ENCODE measurements around the gene RCN1.
"Not testable (repeated sequence)": the region's sequence is repeated elsewhere in the genome, so short reads cannot be mapped to it uniquely, and the experiment has no call there.

The RCN1 gene

GRCh38 chr11:32113920-32114203 lies 23.0 kb downstream of the RCN1 start:
- DNase-seq: no peak

GRCh38 chr11:32115446-32115845 lies 24.6 kb downstream of the RCN1 start:
- no peak for DNase-seq

DNA sequence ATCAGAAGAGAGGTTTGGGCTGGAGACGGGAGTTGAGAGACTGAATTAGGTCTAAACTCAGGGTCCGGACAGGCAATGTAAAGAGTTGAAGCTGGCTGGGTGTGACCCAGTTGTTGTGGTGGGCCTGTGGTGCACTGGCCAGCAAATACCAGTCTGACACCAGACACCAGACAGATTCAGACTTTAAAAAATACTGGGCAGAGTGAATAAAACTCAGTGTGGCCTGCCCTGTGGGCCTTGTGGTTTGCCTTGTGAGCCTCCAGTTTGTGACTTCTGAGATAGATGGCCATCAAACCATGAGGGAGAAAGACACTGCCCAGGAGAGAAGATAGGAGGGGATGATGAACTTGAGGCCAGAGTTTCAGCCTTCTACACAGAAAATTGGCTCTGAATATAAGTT lies 25.8 kb downstream of the RCN1 start:
- DNase-seq: no peak

DNA sequence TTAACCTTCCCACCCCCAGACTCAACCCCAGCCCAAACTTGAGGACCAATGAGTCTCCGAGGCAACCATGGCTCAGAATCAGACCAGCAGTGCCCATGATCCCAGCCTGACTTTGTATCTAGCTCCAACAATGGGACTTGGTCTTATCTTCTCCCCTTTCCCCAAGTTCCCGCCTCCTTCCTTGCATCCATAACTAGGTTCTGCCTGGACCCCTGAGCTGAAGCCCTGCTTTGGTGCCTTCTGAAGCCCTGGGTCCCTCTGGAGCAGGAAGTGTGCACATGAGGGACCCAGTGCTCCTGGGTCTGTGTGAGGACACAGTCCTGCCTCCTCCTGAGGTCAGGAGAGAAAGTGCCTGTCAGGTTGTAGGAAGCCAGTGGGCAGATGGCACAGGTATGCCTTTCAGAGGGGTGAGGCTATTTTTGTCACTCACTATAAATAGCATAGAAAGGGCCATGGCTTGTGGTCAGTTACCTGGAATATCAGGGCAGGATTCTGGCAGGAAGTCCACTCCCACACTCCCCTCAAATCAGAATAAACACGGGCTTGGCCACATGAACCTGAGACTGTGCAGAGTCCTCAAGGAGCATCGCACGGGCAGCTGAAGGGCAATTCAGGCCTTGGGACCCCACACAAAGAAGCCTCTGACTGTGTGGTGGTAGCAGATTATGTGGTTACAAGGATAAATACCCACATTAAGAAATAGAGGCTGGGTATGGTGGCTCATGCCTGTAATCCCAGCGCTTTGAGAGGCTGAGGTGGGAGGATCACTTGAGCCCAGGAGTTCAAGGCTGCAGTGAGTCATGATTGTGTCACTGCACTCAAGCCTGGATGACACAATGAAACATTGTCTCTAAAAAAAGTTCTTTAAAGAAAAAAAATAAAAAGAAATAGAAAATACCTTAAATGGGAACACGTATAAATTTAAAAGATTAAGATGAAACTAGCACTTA lies 27.4 kb downstream of the RCN1 start:
- DNase-seq: no peak

DNA sequence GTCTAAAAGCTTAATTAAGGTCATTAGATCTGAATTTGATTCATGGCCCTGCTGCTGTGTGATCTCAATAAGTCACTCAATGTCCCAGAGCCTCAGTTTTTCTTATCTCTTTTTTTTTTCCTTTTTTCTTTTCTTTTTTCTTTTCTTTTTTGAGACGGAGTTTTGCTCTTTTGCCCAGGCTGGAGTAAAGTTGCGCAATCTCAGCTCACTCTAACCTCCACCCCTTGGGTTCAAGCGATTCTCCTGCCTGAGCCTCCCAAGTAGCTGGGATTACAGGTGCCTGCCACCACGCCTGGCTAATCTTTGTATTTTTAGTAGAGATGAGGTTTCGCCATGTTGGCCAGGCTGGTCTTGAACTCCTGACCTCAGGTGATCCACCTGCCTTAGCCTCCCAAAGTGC lies 28.3 kb downstream of the RCN1 start:
- not testable (repeated sequence) for DNase-seq

DNA sequence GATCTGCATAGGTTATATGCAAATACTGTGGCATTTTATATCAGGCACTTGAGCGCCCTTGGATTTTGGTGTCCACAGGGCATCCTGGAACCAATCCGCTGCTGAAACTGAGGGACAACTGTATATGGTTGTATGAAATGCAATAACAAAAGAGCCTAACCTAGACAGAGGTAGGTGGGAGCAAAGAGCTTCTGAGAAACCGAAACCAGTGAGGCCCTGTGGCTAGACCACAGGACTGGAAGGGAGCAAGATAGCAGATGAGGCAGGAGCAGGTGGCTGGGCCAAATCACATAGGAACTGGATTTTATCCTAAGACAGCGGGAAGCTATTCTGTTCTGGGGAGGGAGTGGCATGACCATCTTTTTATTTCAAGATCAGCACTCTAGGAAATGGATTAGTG lies 30.1 kb downstream of the RCN1 start:
- DNase-seq: no peak

GRCh38 chr11:32122200-32122599 lies 31.3 kb downstream of the RCN1 start:
- DNase-seq: no peak

- no peak for DNase-seq
Measured at GRCh38 chr11:32131321-32131720, 40.4 kb downstream of the RCN1 start.

- no peak for DNase-seq
Measured at GRCh38 chr11:32136657-32137056, 45.8 kb downstream of the RCN1 start.

GRCh38 chr11:32137263-32137662 lies 46.4 kb downstream of the RCN1 start:
- no peak for DNase-seq

DNA sequence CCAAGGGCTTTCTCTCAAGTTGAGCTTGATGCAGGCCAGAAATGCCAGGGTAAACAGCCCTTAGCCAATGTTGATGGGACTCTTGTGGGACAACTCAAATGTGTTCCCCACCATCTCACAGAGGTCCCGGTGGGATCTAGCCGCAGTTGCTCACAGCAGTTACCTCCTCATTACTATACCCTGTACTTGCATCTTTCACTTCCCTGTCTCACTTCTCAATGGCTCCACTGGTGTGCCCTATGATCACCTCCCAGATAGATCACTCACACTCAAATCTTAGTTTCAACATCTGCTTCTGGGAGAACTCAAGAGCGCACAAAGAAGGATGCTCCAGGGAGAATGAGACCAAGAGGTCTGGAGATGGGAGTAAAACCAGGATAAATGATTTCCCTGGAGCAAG lies 47.0 kb downstream of the RCN1 start:
- DNase-seq: no peak

- no peak for DNase-seq
Measured at GRCh38 chr11:32138902-32139301, 48.0 kb downstream of the RCN1 start.

- no peak for DNase-seq
Measured at GRCh38 chr11:32139896-32140520, 49.1 kb downstream of the RCN1 start.

GRCh38 chr11:32141745-32142546 lies 51.1 kb downstream of the RCN1 start:
- no peak for DNase-seq

DNA sequence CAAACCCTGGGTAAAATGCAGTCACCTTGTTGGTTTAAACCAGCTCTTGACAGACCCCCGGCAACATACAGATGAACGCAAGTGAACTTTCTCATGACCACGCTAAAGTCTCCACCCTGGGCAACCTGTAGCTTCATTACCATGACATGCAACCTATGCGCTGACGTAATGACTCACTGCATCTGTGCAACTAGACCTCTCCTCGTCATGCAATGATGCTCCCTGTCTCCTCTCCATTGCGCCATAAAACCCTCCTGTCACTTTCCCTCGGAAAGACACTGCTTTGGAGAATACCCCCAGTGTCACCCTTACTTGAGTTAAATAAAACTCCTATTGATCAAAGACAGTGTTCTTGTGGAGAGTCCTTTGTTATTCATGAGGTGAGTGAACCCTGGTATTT lies 52.5 kb downstream of the RCN1 start:
- no peak for DNase-seq

DNA sequence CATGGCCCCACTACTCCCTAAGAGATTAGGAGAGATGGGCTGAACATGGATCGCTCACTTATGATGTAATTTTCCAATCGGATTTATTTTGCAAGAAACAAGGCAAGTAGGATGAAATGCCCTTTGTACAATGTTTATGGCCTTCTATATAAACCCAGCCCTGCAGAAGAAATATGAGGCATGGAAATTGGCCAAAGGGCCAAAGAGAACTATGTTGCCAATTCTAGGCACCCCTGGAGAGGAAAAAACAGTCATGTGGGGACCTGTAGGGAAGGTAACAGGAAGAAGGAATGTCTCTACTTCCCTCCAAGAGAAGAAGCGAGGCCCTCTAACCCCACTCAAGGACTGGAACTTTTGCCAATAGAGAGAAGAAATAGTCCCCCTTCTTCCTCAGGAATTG lies 54.4 kb downstream of the RCN1 start:
- no peak for DNase-seq

GRCh38 chr11:32148895-32149294 lies 58.0 kb downstream of the RCN1 start:
- DNase-seq: no peak

- no peak for DNase-seq
Measured at GRCh38 chr11:32149748-32150147, 58.9 kb downstream of the RCN1 start.

DNA sequence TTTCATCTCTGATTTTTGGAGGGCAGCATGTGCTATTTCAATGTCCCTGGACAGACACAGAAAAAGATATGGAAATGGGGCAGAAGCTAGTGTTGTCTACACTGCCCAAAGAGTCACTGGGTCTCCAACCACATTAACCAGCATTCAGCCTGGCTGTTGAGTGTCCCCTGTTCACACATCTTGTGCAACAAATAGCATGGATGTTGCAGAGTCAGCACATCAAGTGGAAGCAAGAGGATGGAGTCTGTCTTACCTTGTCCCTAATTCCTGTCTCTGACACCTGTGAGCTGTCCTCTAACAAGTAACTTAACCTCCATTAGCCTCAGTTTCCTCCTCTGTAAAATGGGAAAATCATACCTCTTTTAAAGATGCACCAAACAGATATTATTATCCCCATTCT lies 60.2 kb downstream of the RCN1 start:
- no peak for DNase-seq

DNA sequence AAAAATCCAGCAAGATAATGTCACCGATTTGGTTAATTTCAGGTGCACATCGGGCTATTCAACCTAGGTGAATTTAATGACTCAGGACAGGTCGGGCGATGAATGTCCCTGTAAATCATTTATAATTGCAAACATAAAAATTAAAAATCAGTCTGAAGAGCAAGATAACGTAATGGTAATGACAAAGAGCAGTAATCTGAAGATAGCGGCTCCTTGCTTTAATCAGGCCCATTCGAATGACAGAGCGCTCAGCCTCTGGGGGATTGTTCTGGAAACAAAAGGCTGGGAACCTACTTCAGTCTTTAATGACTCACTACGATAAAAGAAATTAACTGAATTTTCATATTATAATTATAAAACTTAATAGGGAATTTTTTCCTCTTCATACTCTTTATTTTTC lies 61.3 kb downstream of the RCN1 start:
- no peak for DNase-seq

DNA sequence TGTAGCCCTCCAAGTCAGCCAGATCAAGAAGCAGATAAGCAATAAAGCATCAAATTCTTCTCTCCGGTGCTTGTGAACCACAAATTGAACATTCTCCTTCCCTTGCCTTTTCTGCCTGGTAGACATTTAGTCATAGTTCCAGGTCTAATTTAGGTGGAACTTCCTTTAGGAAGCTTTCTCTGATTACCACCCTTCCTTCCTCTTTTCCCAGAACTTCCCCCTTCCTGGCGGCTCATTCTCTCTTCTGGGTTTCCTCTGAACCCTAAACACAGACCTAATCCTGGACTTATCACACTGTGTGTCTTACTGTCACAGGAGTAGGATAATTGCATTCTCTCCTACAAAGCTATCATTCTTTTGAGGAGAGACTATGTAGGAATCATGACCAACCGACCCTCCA lies 61.9 kb downstream of the RCN1 start:
- no peak for DNase-seq

- no peak for DNase-seq
Measured at GRCh38 chr11:32153747-32154146, 62.9 kb downstream of the RCN1 start.

DNA sequence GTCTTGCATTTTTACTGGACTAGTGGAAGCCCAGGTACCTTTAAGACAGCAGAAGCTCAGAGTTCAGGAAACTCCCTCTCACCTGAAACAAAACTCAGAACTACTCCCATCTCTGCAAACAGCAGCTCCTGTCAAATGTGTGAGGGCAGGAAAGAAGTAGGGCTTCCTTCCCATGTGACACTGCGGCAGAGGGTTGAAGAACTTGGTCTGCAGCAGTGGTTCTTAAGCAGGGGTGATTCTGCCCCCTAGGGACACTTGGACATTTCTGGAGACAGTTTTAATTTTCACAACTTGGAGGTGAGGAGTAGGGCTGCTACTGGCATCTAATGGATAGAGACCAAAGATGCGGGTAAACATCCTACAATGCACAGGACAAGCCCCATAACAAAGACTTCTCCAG lies 63.4 kb downstream of the RCN1 start:
- no peak for DNase-seq

All from NCI-H1417 treated with DMSO at 0.1 percent for 48 hours (cell line).